Esophagus squamous epithelium (tissue), 5 donors: ENCODE results near the gene FAM200B. TPM values are rescaled to one million over a fixed set of nuclear protein-coding genes. Genes with fewer than 3 reads are reported as not detected.

Source experiments
- DNase-seq: peaks from one replicate; lab custom pipeline; 2025; lab: John Stamatoyannopoulos, UW
- H3K27ac ChIP-seq, 4 donors: fragments of 200-600 bp; sonication (generic); one replicate each; pipeline ENCODE4 v1.5.1; 2016 to 2019; ENCODE audit warnings: mild to moderate bottlenecking in 1 of 4
- H3K27me3 ChIP-seq, 4 donors: fragments of 200-600 bp; sonication (generic); 1 replicate in 3 of 4; 2 replicates in 1 of 4; pipeline versions ENCODE4 v1.5.1 to v1.6.0; 2017 to 2021; ENCODE audit warnings: antibody characterized with exemption in 1 of 4
- H3K36me3 ChIP-seq, 3 donors: fragments of 200-600 bp; sonication (generic); one replicate each; pipeline ENCODE4 v1.5.1; 2016 to 2019
- H3K4me1 ChIP-seq, 3 donors: fragments of 200-600 bp; sonication (generic); one replicate each; pipeline ENCODE4 v1.5.1; 2017 to 2019
- H3K4me3 ChIP-seq, 4 donors: fragments of 200-600 bp; sonication (generic); 1 replicate in 3 of 4; 2 replicates in 1 of 4; pipeline ENCODE4 v1.5.1; 2016 to 2019; ENCODE audit warnings: mild to moderate bottlenecking in 2 of 4, moderate library complexity in 1 of 4
- H3K9me3 ChIP-seq, 3 donors: fragments of 200-600 bp; sonication (generic); one replicate each; pipeline ENCODE4 v1.5.1; 2016 to 2019
- POLR2A ChIP-seq, 4 donors: fragments of 450-650 bp; IDR thresholded peaks; one replicate each; pipeline ENCODE4 v1.6.1; 2017; ENCODE audit warnings: antibody characterized with exemption in 4 of 4, mild to moderate bottlenecking in 4 of 4, moderate library complexity in 3 of 4
- WGBS, 2 donors: methylation state at CpG; one replicate each; pipeline ENCODE4 v1.1.5; 2018; 5-methylcytosine and 5-hydroxymethylcytosine counted together
- intact Hi-C: fragments of 100-400 bp; cut with DNase I; formaldehyde crosslinking; loops from one replicate; pipeline ENCODE4 v1.15.0; 2022
- total RNA-seq, 4 donors: library from RNA; depleted of rRNA; stranded (reverse); fragments of >200 nt; gene quantifications; one replicate each; pipeline ENCODE4 v1.1.0, GENCODE V29; 2016
- TF ChIP-seq, protein P1 (sequence below), 6 experiments: fragments of 450-650 bp in 4 of 6; fragments of 200-600 bp in 2 of 6; sonication (generic) in 2 of 6; IDR thresholded peaks; one replicate each; pipeline ENCODE4 v1.5.1; 2016 to 2019; ENCODE audit warnings: antibody characterized with exemption in 6 of 6, mild to moderate bottlenecking in 4 of 6, moderate library complexity in 4 of 6
- donor health status: DM: yes; HTN: yes; CAD: no.

FAM200B gene
- total RNA-seq, 4 donors from 2014 or later, result 17.1 to 39.6 (median 31.4) TPM

GRCh38 chr4:15717657-15718416, 36.2 kb downstream of the FAM200B start:
- no peak overlapping the region for H3K27ac ChIP-seq
- peaks cover 0 to 5% (median 0%) of the 10 kb centered on the region in 3 donors for H3K36me3 ChIP-seq
- H3K27me3 ChIP-seq, result peaks cover 0 to 3% (median 0%) of the 10 kb centered on the region in 4 donors
- 60 to 74% methylated on average over 3 of the region's 3 CpGs for WGBS, 2 donors
- H3K9me3 ChIP-seq, result no peaks in the 10 kb centered on the region
- no peak for DNase-seq
- H3K4me3 ChIP-seq, result no peak overlapping the region
- H3K4me1 ChIP-seq, result no peaks in the 10 kb centered on the region
- intact Hi-C loops, result no loop called here
- TF ChIP-seq POLR2A (IDR thresholded peaks at IDR 0.05), result no peak
- TF ChIP-seq, protein P1, sequence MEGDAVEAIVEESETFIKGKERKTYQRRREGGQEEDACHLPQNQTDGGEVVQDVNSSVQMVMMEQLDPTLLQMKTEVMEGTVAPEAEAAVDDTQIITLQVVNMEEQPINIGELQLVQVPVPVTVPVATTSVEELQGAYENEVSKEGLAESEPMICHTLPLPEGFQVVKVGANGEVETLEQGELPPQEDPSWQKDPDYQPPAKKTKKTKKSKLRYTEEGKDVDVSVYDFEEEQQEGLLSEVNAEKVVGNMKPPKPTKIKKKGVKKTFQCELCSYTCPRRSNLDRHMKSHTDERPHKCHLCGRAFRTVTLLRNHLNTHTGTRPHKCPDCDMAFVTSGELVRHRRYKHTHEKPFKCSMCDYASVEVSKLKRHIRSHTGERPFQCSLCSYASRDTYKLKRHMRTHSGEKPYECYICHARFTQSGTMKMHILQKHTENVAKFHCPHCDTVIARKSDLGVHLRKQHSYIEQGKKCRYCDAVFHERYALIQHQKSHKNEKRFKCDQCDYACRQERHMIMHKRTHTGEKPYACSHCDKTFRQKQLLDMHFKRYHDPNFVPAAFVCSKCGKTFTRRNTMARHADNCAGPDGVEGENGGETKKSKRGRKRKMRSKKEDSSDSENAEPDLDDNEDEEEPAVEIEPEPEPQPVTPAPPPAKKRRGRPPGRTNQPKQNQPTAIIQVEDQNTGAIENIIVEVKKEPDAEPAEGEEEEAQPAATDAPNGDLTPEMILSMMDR (IDR thresholded peaks at IDR 0.05), result no peak

DNA sequence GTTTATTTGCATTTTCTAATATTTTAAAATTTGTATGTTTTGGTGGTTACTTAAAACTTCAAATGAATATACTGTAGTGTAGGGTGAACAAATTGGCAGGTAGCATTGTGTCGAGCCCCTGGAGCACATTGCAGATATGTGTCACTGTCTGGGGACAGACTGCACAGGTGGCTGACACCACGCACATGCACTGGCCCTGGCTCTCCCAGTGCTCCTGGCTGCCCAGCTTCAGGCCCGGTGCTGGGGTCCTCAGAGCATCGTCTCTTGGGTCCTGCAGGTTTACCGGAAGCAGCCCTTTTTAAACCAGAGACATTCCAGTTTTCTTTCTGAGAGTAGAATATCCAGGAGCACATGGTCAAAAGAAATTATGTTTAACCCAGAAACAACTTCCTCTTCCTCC, 36.8 kb downstream of the FAM200B start:
- 79 to 97% methylated on average over 5 of the region's 5 CpGs for WGBS, 2 donors
- no peak for DNase-seq

GRCh38 chr4:15718959-15719358, 37.3 kb downstream of the FAM200B start:
- DNase-seq, result no peak
- 90 to 95% methylated on average over 6 to 7 of the region's 7 CpGs for WGBS, 2 donors
- H3K36me3 ChIP-seq, result peaks cover 0 to 5% (median 0%) of the 10 kb centered on the region in 3 donors
- H3K27ac ChIP-seq, result no peak overlapping the region
- no peak for TF ChIP-seq POLR2A (IDR thresholded peaks at IDR 0.05)
- TF ChIP-seq, protein P1 (IDR thresholded peaks at IDR 0.05), result no peak
- H3K9me3 ChIP-seq, result no peaks in the 10 kb centered on the region
- H3K27me3 ChIP-seq, result peaks cover 0 to 3% (median 0%) of the 10 kb centered on the region in 4 donors
- intact Hi-C loops, result no loop called here
- no peak overlapping the region for H3K4me3 ChIP-seq
- peaks cover 0 to 9% (median 0%) of the 10 kb centered on the region in 3 donors for H3K4me1 ChIP-seq

More for the DNA sequence above, 36.8 kb downstream of the FAM200B start:
- Histone ChIP-seq H3K36me3 (peaks cover 0 to 5% (median 0%) of the 10 kb centered on the region in 3 donors), H3K4me3 (no peak overlapping the region), H3K9me3 (no peaks in the 10 kb centered on the region), H3K4me1 (peaks cover 0 to 4% (median 0%) of the 10 kb centered on the region in 3 donors), H3K27ac (no peak overlapping the region), H3K27me3 (peaks cover 0 to 3% (median 0%) of the 10 kb centered on the region in 4 donors)
- TF ChIP-seq, protein P1 (IDR thresholded peaks at IDR 0.05), result no peak
- TF ChIP-seq POLR2A (IDR thresholded peaks at IDR 0.05), result no peak
- intact Hi-C loops, result no loop called here

DNA sequence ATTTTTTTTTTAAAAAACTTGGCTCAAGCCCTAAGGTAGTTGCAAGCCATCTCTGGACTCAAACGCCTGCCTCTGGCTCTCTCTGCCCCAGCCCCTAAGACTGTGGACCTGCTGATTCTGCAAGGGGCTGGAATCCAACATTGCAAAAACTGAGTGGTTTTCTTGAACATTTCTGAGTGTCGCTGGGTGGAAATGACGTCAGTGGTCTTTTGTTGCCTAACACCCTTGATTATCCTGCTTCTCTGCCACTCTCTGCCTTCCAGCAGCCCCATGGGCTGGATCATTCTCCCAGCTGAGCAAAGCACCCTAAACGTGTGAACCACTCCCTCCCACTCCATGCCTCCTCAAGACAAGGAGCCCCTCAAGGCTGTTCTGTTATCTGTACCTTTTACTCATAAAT, 37.9 kb downstream of the FAM200B start:
- Histone ChIP-seq H3K9me3 (no peaks in the 10 kb centered on the region), H3K36me3 (peaks cover 0 to 5% (median 0%) of the 10 kb centered on the region in 3 donors), H3K27me3 (peaks cover 0 to 3% (median 0%) of the 10 kb centered on the region in 4 donors), H3K4me1 (peaks cover 0 to 11% (median 0%) of the 10 kb centered on the region in 3 donors), H3K4me3 (no peak overlapping the region), H3K27ac (no peak overlapping the region)
- DNase-seq, result no peak
- 61 to 83% methylated on average over 3 to 4 of the region's 4 CpGs for WGBS, 2 donors
- TF ChIP-seq POLR2A (IDR thresholded peaks at IDR 0.05), result no peak
- TF ChIP-seq, protein P1 (IDR thresholded peaks at IDR 0.05), result no peak
- intact Hi-C loops, result no loop called here

DNA sequence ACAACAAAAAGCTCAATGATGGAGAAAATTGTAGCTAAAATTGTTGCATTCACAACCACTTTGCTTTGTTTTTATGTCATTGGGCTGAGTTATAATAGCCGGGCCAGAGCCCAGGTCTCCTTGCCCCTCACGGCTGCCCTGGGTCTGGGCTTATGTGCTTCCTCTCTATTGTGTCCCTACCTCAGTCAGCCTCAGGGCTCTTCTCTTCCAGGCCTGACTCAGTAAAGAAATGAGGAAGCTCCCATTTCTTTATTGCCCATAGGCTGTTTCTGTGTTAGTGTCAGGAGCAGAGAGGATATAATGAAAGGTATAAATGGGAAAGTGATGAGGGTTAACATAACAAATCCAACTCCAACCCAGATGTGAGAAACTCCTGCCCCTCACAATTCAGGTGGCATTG, 39.2 kb downstream of the FAM200B start:
- TF ChIP-seq, protein P1 (IDR thresholded peaks at IDR 0.05), result no peak
- no peak for TF ChIP-seq POLR2A (IDR thresholded peaks at IDR 0.05)
- no peak overlapping the region for H3K4me3 ChIP-seq
- peaks cover 0 to 11% (median 0%) of the 10 kb centered on the region in 3 donors for H3K4me1 ChIP-seq
- H3K27ac ChIP-seq, result no peak overlapping the region
- H3K27me3 ChIP-seq, result peaks cover 0 to 3% (median 0%) of the 10 kb centered on the region in 4 donors
- peaks cover 0 to 5% (median 0%) of the 10 kb centered on the region in 3 donors for H3K36me3 ChIP-seq
- no peaks in the 10 kb centered on the region for H3K9me3 ChIP-seq
- WGBS, 2 donors, result 94 to 95% methylated on average over 2 of the region's 2 CpGs
- no peak for DNase-seq
- intact Hi-C loops, result no loop called here
